Caco-2 (cell line): ENCODE data around the gene NYNRIN. TPM values are rescaled to one million over a fixed set of nuclear protein-coding genes. Genes with fewer than 3 reads are reported as not detected.
"Not testable (repeated sequence)": the region's sequence is repeated elsewhere in the genome, so short reads cannot be mapped to it uniquely, and the experiment has no call there.

Source experiments
- BruUV-seq: library from RNA; stranded (reverse); fragments of 400-500 nt; replicated peaks from 2 replicates; lab custom pipeline; 2021; lab: Mats Ljungman, UMichigan
- CTCF ChIA-PET: fragments of 300-600 bp; sonication (Branson Sonifier 250); formaldehyde crosslinking; loops from one replicate; lab custom pipeline; 2022; ENCODE audit warnings: antibody characterized with exemption; lab: Charles Lee
- POLR2A ChIA-PET: fragments of 300-600 bp; sonication (Branson Sonifier 250); formaldehyde crosslinking; loops from one replicate; lab custom pipeline; 2022; ENCODE audit warnings: antibody characterized with exemption; lab: Charles Lee
- DNase-seq, 2 experiments: peaks; one replicate each; pipeline versions ENCODE4 v3.0.0 to v3.0.0-alpha.2; 2020 to 2022
- H3K27me3 ChIP-seq: replicated peaks from 2 replicates; pipeline ENCODE4 v1.6.0; 2011; ENCODE audit warnings: low read length; ENCODE audit not compliant: control insufficient read depth, insufficient read depth
- H3K36me3 ChIP-seq: 2 replicates; pipeline ENCODE4 v1.5.1; 2011; ENCODE audit warnings: low read length; ENCODE audit not compliant: control insufficient read depth, insufficient read depth
- H3K4me1 ChIP-seq: fragments of 250-450 bp; sonication (Bioruptor Pico); 2 replicates; pipeline ENCODE4 v1.5.1; 2020; ENCODE audit warnings: mild to moderate bottlenecking
- H3K4me3 ChIP-seq: 2 replicates; pipeline ENCODE4 v1.5.1; 2011; ENCODE audit warnings: low read depth, mild to moderate bottlenecking, control low read depth, low read length
- H3K9me3 ChIP-seq: fragments of 250-450 bp; sonication (Bioruptor Pico); 2 replicates; pipeline ENCODE4 v1.5.1; 2020; ENCODE audit warnings: mild to moderate bottlenecking, moderate library complexity
- H3K27ac Mint-ChIP-seq: one replicate; pipeline ENCODE4 v1.8.0; 2022; ENCODE audit warnings: mixed read lengths; ENCODE audit not compliant: unreplicated experiment
- H3K27me3 Mint-ChIP-seq: one replicate; pipeline ENCODE4 v1.8.0; 2022; ENCODE audit warnings: mixed read lengths; ENCODE audit not compliant: insufficient read depth, unreplicated experiment
- H3K36me3 Mint-ChIP-seq: one replicate; pipeline ENCODE4 v1.8.0; 2022; ENCODE audit warnings: mild to moderate bottlenecking, mixed read lengths; ENCODE audit not compliant: insufficient read depth, unreplicated experiment
- H3K4me1 Mint-ChIP-seq: one replicate; pipeline ENCODE4 v1.8.0; 2022; ENCODE audit warnings: low read depth, mixed read lengths; ENCODE audit not compliant: unreplicated experiment
- H3K4me3 Mint-ChIP-seq: one replicate; pipeline ENCODE4 v1.8.0; 2022; ENCODE audit warnings: mild to moderate bottlenecking, moderate library complexity, mixed read lengths; ENCODE audit not compliant: unreplicated experiment
- H3K9me3 Mint-ChIP-seq: one replicate; pipeline ENCODE4 v1.8.0; 2022; ENCODE audit warnings: mixed read lengths; ENCODE audit not compliant: unreplicated experiment
- intact Hi-C: fragments of 100-400 bp; cut with micrococcal nuclease; formaldehyde crosslinking; loops from one replicate; pipeline ENCODE4 v1.10.0; 2022; ENCODE audit not compliant: unreplicated experiment
- total RNA-seq: library from RNA; stranded (reverse); gene quantifications from 2 replicates; pipeline ENCODE4 v1.2.3, GENCODE V29; 2022
- TF ChIP-seq, protein P1 (sequence below), 2 experiments: fragments of 200-600 bp in 1 of 2; IDR thresholded peaks; 1 replicate in 1 of 2; 2 replicates in 1 of 2; pipeline versions ENCODE4 v1.5.1 to v1.8.0; 2011 to 2022; ENCODE audit warnings: antibody characterized with exemption in 1 of 2, control low read depth in 1 of 2, inconsistent platforms in 1 of 2, low read depth in 1 of 2, low read length in 1 of 2, mild to moderate bottlenecking in 1 of 2, moderate library complexity in 1 of 2; ENCODE audit not compliant: insufficient read depth in 1 of 2, severe bottlenecking in 1 of 2, unreplicated experiment in 1 of 2

Gene NYNRIN
- total RNA-seq, 1 experiment from 2014 or later: 5.9 TPM

GRCh38 chr14:24370748-24371147 lies 28.1 kb upstream of the NYNRIN start:
- TF ChIP-seq, protein P1, sequence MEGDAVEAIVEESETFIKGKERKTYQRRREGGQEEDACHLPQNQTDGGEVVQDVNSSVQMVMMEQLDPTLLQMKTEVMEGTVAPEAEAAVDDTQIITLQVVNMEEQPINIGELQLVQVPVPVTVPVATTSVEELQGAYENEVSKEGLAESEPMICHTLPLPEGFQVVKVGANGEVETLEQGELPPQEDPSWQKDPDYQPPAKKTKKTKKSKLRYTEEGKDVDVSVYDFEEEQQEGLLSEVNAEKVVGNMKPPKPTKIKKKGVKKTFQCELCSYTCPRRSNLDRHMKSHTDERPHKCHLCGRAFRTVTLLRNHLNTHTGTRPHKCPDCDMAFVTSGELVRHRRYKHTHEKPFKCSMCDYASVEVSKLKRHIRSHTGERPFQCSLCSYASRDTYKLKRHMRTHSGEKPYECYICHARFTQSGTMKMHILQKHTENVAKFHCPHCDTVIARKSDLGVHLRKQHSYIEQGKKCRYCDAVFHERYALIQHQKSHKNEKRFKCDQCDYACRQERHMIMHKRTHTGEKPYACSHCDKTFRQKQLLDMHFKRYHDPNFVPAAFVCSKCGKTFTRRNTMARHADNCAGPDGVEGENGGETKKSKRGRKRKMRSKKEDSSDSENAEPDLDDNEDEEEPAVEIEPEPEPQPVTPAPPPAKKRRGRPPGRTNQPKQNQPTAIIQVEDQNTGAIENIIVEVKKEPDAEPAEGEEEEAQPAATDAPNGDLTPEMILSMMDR (IDR thresholded peaks at IDR 0.05; ENCODE audit: insufficient read depth in 1 of 2, low read depth in 1 of 2, low read length in 1 of 2, severe bottlenecking in 1 of 2, unreplicated experiment in 1 of 2): no peak
- Mint-ChIP-seq H3K4me3 (no peak overlapping the region), H3K36me3 (no peaks in the 10 kb centered on the region), H3K4me1 (peaks cover 5% of the 10 kb centered on the region), H3K27me3 (no peaks in the 10 kb centered on the region), H3K9me3 (no peaks in the 10 kb centered on the region), H3K27ac (no peak overlapping the region)
- BruUV-seq: no TSS peak
- ChIA-PET CTCF (interaction anchor here (1.4 to 3.6 kb wide), 2 partner anchors 24 to 61 kb away, joined by 6 to 14 read pairs; no protein-coding TSS in a partner anchor), POLR2A (interaction anchor here (0.6 kb wide), 1 partner anchor 1847 kb away, joined by 3 read pairs; no protein-coding TSS in a partner anchor)
- H3K9me3 ChIP-seq: no peaks in the 10 kb centered on the region
- peaks cover 4% of the 10 kb centered on the region; the same call in 1 of the 2 replicates for H3K4me1 ChIP-seq
- H3K4me3 ChIP-seq: no peak overlapping the region
- intact Hi-C loops: no loop called here
- no peak for DNase-seq
- H3K36me3 ChIP-seq: no peaks in the 10 kb centered on the region
- H3K27me3 ChIP-seq: no peaks in the 10 kb centered on the region

DNA sequence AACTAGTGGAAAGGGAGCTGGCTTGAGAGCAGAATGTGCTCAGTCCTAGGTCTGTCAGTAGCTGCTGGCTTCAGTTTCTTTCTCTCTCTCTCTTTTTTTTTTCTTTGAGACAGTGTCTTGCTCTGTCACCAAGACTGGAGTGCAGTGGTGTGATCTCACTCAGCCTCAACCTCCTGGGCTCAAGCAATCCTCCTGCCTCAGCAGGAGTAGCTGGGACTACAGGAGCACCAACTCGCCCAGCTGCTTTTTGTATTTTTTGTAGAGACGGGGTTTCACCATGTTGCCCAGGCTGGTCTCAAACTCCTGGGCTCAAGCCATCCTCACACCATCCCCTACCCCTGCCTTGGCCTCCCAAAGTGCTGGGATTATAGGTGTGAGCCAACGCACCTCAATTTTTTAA lies 27.2 kb upstream of the NYNRIN start:
- H3K27me3 ChIP-seq, POLR2A ChIA-PET, DNase-seq, H3K36me3 ChIP-seq, H3K4me1 Mint-ChIP-seq, H3K9me3 Mint-ChIP-seq, H3K4me3 Mint-ChIP-seq, H3K4me1 ChIP-seq, H3K9me3 ChIP-seq, H3K27ac Mint-ChIP-seq, H3K4me3 ChIP-seq, H3K27me3 Mint-ChIP-seq, intact Hi-C loops, BruUV-seq, H3K36me3 Mint-ChIP-seq: not testable (repeated sequence)
- CTCF ChIA-PET: interaction anchor here (1.4 to 3.6 kb wide), 2 partner anchors 25 to 60 kb away, joined by 6 to 14 read pairs; no protein-coding TSS in a partner anchor

- no peaks in the 10 kb centered on the region for H3K27me3 ChIP-seq
- H3K27ac Mint-ChIP-seq: no peak overlapping the region
- no peaks in the 10 kb centered on the region for H3K27me3 Mint-ChIP-seq
- POLR2A ChIA-PET: no interaction called here
- DNase-seq: no peak
- H3K9me3 ChIP-seq: no peaks in the 10 kb centered on the region
- H3K4me3 Mint-ChIP-seq: no peak overlapping the region
- no peak overlapping the region for H3K4me3 ChIP-seq
- no peaks in the 10 kb centered on the region for H3K36me3 Mint-ChIP-seq
- CTCF ChIA-PET: interaction anchor here (1.6 to 3.6 kb wide), 2 partner anchors 10 to 59 kb away, joined by 5 to 14 read pairs; no protein-coding TSS in a partner anchor
- H3K4me1 ChIP-seq: no peaks in the 10 kb centered on the region
- H3K9me3 Mint-ChIP-seq: no peaks in the 10 kb centered on the region
- H3K36me3 ChIP-seq: no peaks in the 10 kb centered on the region
- H3K4me1 Mint-ChIP-seq: no peaks in the 10 kb centered on the region
- intact Hi-C loops: no loop called here
- TF ChIP-seq, protein P1 (IDR thresholded peaks at IDR 0.05; ENCODE audit: insufficient read depth in 1 of 2, low read depth in 1 of 2, low read length in 1 of 2, severe bottlenecking in 1 of 2, unreplicated experiment in 1 of 2): no peak
- no TSS peak for BruUV-seq
These were observed 25.9 kb upstream of the NYNRIN start for GRCh38 chr14:24372701-24373416.
